ENCODE results near the gene ZWILCH.

Gene ZWILCH

GRCh38 chr15:66558271-66558670 lies 53.1 kb downstream of the ZWILCH start:
- no peak for DNase-seq

- no peak for DNase-seq
Measured at GRCh38 chr15:66560856-66561525, 55.9 kb downstream of the ZWILCH start.

GRCh38 chr15:66563126-66563525 lies 58.0 kb downstream of the ZWILCH start:
- DNase-seq, result no peak

GRCh38 chr15:66563566-66564110 lies 58.5 kb downstream of the ZWILCH start:
- no peak for DNase-seq

GRCh38 chr15:66564136-66565041 lies 59.3 kb downstream of the ZWILCH start:
- no peak for DNase-seq

- no peak for DNase-seq
Measured at GRCh38 chr15:66565141-66565641, 60.1 kb downstream of the ZWILCH start.

GRCh38 chr15:66565741-66566144 lies 60.6 kb downstream of the ZWILCH start, which contains the start of gene LCTL:
Gene LCTL, minus strand, starts transcription at chr15:66565998. Its CDS starts 633 bp downstream, at chr15:66565365.
- no peak for DNase-seq

GRCh38 chr15:66566963-66567531 lies 61.9 kb downstream of the ZWILCH start:
- DNase-seq, result peak; percentile 14

GRCh38 chr15:66567897-66568296 lies 62.8 kb downstream of the ZWILCH start:
- DNase-seq, result no peak

GRCh38 chr15:66569461-66570137 lies 64.5 kb downstream of the ZWILCH start:
- no peak for DNase-seq

- DNase-seq, result no peak
Measured at GRCh38 chr15:66570327-66570726, 65.2 kb downstream of the ZWILCH start.

GRCh38 chr15:66570842-66571478 lies 65.8 kb downstream of the ZWILCH start:
- DNase-seq, result no peak

GRCh38 chr15:66572146-66572545 lies 67.0 kb downstream of the ZWILCH start:
- DNase-seq, result no peak

- DNase-seq, result no peak
Measured at GRCh38 chr15:66573348-66573718, 68.2 kb downstream of the ZWILCH start.

GRCh38 chr15:66573719-66574595 lies 68.8 kb downstream of the ZWILCH start:
- no peak for DNase-seq

- no peak for DNase-seq
Measured at GRCh38 chr15:66574596-66574950, 69.4 kb downstream of the ZWILCH start.

- no peak for DNase-seq
Measured at GRCh38 chr15:66578286-66578875, 73.3 kb downstream of the ZWILCH start.

- DNase-seq, result no peak
Measured at GRCh38 chr15:66580643-66581042, 75.5 kb downstream of the ZWILCH start.

GRCh38 chr15:66581972-66582537 lies 76.9 kb downstream of the ZWILCH start:
- DNase-seq, result no peak

Measured in NCI-H1092 treated with DMSO at 0.1 percent for 48 hours (cell line).